ENCODE measurements around the gene MYMK. TPM values are rescaled to one million over a fixed set of nuclear protein-coding genes. Genes with fewer than 3 reads are reported as not detected.

The MYMK gene
- total and polyA plus RNA-seq, 9 donors: 23.0 to 93.0 (median 72.7) TPM

- Histone ChIP-seq H3K27ac (ENCODE audit: low read length) (no peak overlapping the region), H3K9me3 (replicated peaks; ENCODE audit: control insufficient read depth, low read depth, low read length) (peaks cover 10% of the 10 kb centered on the region), H3K4me1 (ENCODE audit: control insufficient read depth, insufficient read depth, low read length) (peaks cover 46% of the 10 kb centered on the region), H3K27me3 (ENCODE audit: control insufficient read depth, insufficient read depth, low read length) (peaks cover 4% of the 10 kb centered on the region), H3K36me3 (ENCODE audit: control insufficient read depth, insufficient read depth, low read length) (no peaks in the 10 kb centered on the region), H3K4me3 (ENCODE audit: low read length) (no peak overlapping the region)
- DNase-seq: peak; percentile 79
- WGBS (ENCODE audit: insufficient coverage): 61% methylated on average over 18 of the region's 18 CpGs
Measured at GRCh38 chr9:133506653-133507038, 18.1 kb downstream of the MYMK start.

- peaks cover 42% of the 10 kb centered on the region for H3K4me1 ChIP-seq (ENCODE audit: control insufficient read depth, insufficient read depth, low read length)
- peaks cover 4% of the 10 kb centered on the region for H3K27me3 ChIP-seq (ENCODE audit: control insufficient read depth, insufficient read depth, low read length)
- WGBS (ENCODE audit: insufficient coverage): 32% methylated on average over 23 of the region's 23 CpGs
- H3K27ac ChIP-seq (ENCODE audit: low read length): no peak overlapping the region
- DNase-seq: peak; percentile 77
- H3K36me3 ChIP-seq (ENCODE audit: control insufficient read depth, insufficient read depth, low read length): no peaks in the 10 kb centered on the region
- H3K9me3 ChIP-seq (replicated peaks; ENCODE audit: control insufficient read depth, low read depth, low read length): peaks cover 16% of the 10 kb centered on the region
- no peak overlapping the region for H3K4me3 ChIP-seq (ENCODE audit: low read length)
Measured at GRCh38 chr9:133505901-133506652, 18.7 kb downstream of the MYMK start.

GRCh38 chr9:133505186-133505830 lies 19.5 kb downstream of the MYMK start:
- WGBS (ENCODE audit: insufficient coverage): 67% methylated on average over 11 of the region's 13 CpGs
- H3K27me3 ChIP-seq (ENCODE audit: control insufficient read depth, insufficient read depth, low read length): peaks cover 2% of the 10 kb centered on the region
- no peak overlapping the region for H3K4me3 ChIP-seq (ENCODE audit: low read length)
- H3K27ac ChIP-seq (ENCODE audit: low read length): no peak overlapping the region
- H3K4me1 ChIP-seq (ENCODE audit: control insufficient read depth, insufficient read depth, low read length): peaks cover 35% of the 10 kb centered on the region
- DNase-seq: no peak
- H3K9me3 ChIP-seq (replicated peaks; ENCODE audit: control insufficient read depth, low read depth, low read length): peaks cover 18% of the 10 kb centered on the region
- H3K36me3 ChIP-seq (ENCODE audit: control insufficient read depth, insufficient read depth, low read length): no peaks in the 10 kb centered on the region

- H3K27me3 ChIP-seq (ENCODE audit: control insufficient read depth, insufficient read depth, low read length): peaks cover 16% of the 10 kb centered on the region
- DNase-seq: no peak
- H3K4me3 ChIP-seq (ENCODE audit: low read length): no peak overlapping the region
- no CpG with 5 or more reads among the region's 1 CpG for WGBS (ENCODE audit: insufficient coverage)
- no peak overlapping the region for H3K27ac ChIP-seq (ENCODE audit: low read length)
- peaks cover 33% of the 10 kb centered on the region for H3K4me1 ChIP-seq (ENCODE audit: control insufficient read depth, insufficient read depth, low read length)
- peaks cover 18% of the 10 kb centered on the region for H3K9me3 ChIP-seq (replicated peaks; ENCODE audit: control insufficient read depth, low read depth, low read length)
- no peaks in the 10 kb centered on the region for H3K36me3 ChIP-seq (ENCODE audit: control insufficient read depth, insufficient read depth, low read length)
Measured at GRCh38 chr9:133502112-133502511, 22.6 kb downstream of the MYMK start.

GRCh38 chr9:133499892-133500270 lies 24.9 kb downstream of the MYMK start:
- DNase-seq: no peak
- Histone ChIP-seq H3K36me3 (ENCODE audit: control insufficient read depth, insufficient read depth, low read length) (no peaks in the 10 kb centered on the region), H3K27me3 (ENCODE audit: control insufficient read depth, insufficient read depth, low read length) (peaks cover 26% of the 10 kb centered on the region), H3K4me3 (ENCODE audit: low read length) (no peak overlapping the region), H3K4me1 (ENCODE audit: control insufficient read depth, insufficient read depth, low read length) (peaks cover 21% of the 10 kb centered on the region), H3K9me3 (replicated peaks; ENCODE audit: control insufficient read depth, low read depth, low read length) (peaks cover 18% of the 10 kb centered on the region), H3K27ac (ENCODE audit: low read length) (no peak overlapping the region)
- WGBS (ENCODE audit: insufficient coverage): 69% methylated on average over 11 of the region's 12 CpGs

GRCh38 chr9:133499132-133499891 lies 25.4 kb downstream of the MYMK start:
- WGBS (ENCODE audit: insufficient coverage): 54% methylated on average over 18 of the region's 19 CpGs
- Histone ChIP-seq H3K9me3 (replicated peaks; ENCODE audit: control insufficient read depth, low read depth, low read length) (peaks cover 18% of the 10 kb centered on the region), H3K4me1 (ENCODE audit: control insufficient read depth, insufficient read depth, low read length) (peaks cover 27% of the 10 kb centered on the region), H3K27ac (ENCODE audit: low read length) (no peak overlapping the region), H3K36me3 (ENCODE audit: control insufficient read depth, insufficient read depth, low read length) (no peaks in the 10 kb centered on the region), H3K4me3 (ENCODE audit: low read length) (no peak overlapping the region), H3K27me3 (ENCODE audit: control insufficient read depth, insufficient read depth, low read length) (peaks cover 26% of the 10 kb centered on the region)
- DNase-seq: no peak

GRCh38 chr9:133496861-133497842 lies 27.6 kb downstream of the MYMK start:
- no peaks in the 10 kb centered on the region for H3K36me3 ChIP-seq (ENCODE audit: control insufficient read depth, insufficient read depth, low read length)
- H3K9me3 ChIP-seq (replicated peaks; ENCODE audit: control insufficient read depth, low read depth, low read length): peaks cover 12% of the 10 kb centered on the region
- peaks cover 26% of the 10 kb centered on the region for H3K27me3 ChIP-seq (ENCODE audit: control insufficient read depth, insufficient read depth, low read length)
- DNase-seq: no peak
- 53% methylated on average over 28 of the region's 35 CpGs for WGBS (ENCODE audit: insufficient coverage)
- H3K4me3 ChIP-seq (ENCODE audit: low read length): no peak overlapping the region
- H3K27ac ChIP-seq (ENCODE audit: low read length): no peak overlapping the region
- peaks cover 48% of the 10 kb centered on the region for H3K4me1 ChIP-seq (ENCODE audit: control insufficient read depth, insufficient read depth, low read length)

- Histone ChIP-seq H3K4me1 (ENCODE audit: control insufficient read depth, insufficient read depth, low read length) (peaks cover 61% of the 10 kb centered on the region), H3K9me3 (replicated peaks; ENCODE audit: control insufficient read depth, low read depth, low read length) (no peaks in the 10 kb centered on the region), H3K4me3 (ENCODE audit: low read length) (no peak overlapping the region), H3K27me3 (ENCODE audit: control insufficient read depth, insufficient read depth, low read length) (peaks cover 26% of the 10 kb centered on the region), H3K36me3 (ENCODE audit: control insufficient read depth, insufficient read depth, low read length) (no peaks in the 10 kb centered on the region), H3K27ac (ENCODE audit: low read length) (no peak overlapping the region)
- WGBS (ENCODE audit: insufficient coverage): 85% methylated on average over 24 of the region's 24 CpGs
- no peak for DNase-seq
Measured at GRCh38 chr9:133495327-133496293, 29.1 kb downstream of the MYMK start.
